Astrocyte of the spinal cord (primary cell): ENCODE results near the gene PPP2R5E.

ENCODE experiments used
- DNase-seq: peaks from one replicate; pipeline ENCODE4 v3.0.0; 2011; ENCODE audit warnings: low read depth, low spot score
- H3K4me3 ChIP-seq: 2 replicates; pipeline ENCODE4 v1.5.1; 2011; ENCODE audit warnings: low read depth, mild to moderate bottlenecking, low read length, moderate library complexity
- CTCF ChIP-seq: IDR thresholded peaks from 2 replicates; pipeline ENCODE4 v1.5.1; 2012; ENCODE audit warnings: low read depth, mild to moderate bottlenecking, low read length, inconsistent platforms
- in situ Hi-C: cut with HindIII; loops from 2 replicates; pipeline ENCODE4 v1.10.0; 2017; ENCODE audit warnings: low sequenced_read_pairs

PPP2R5E gene

GRCh38 chr14:63367742-63368364 is 175.3 kb downstream of the PPP2R5E start:
- TF ChIP-seq CTCF = no peak
- DNase-seq = no peak
- in situ Hi-C loops = no loop called here
- no peak overlapping the region for H3K4me3 ChIP-seq

- H3K4me3 ChIP-seq = no peak overlapping the region
- no peak for DNase-seq
- no peak for TF ChIP-seq CTCF
- in situ Hi-C loops = no loop called here
Measured at GRCh38 chr14:63362389-63362819, 180.8 kb downstream of the PPP2R5E start.

GRCh38 chr14:63361790-63362189 is 181.4 kb downstream of the PPP2R5E start:
- in situ Hi-C loops = no loop called here
- no peak for DNase-seq
- no peak for TF ChIP-seq CTCF
- no peak overlapping the region for H3K4me3 ChIP-seq

GRCh38 chr14:63357841-63358240 is 185.3 kb downstream of the PPP2R5E start:
- H3K4me3 ChIP-seq = no peak overlapping the region
- no peak for TF ChIP-seq CTCF
- in situ Hi-C loops = no loop called here
- no peak for DNase-seq

- no peak for TF ChIP-seq CTCF
- no peak overlapping the region for H3K4me3 ChIP-seq
- in situ Hi-C loops = no loop called here
- no peak for DNase-seq
Measured at GRCh38 chr14:63345826-63346225, 197.4 kb downstream of the PPP2R5E start.

- in situ Hi-C loops = no loop called here
- H3K4me3 ChIP-seq = no peak overlapping the region
- no peak for TF ChIP-seq CTCF
- no peak for DNase-seq
Measured at GRCh38 chr14:63344336-63344735, 198.8 kb downstream of the PPP2R5E start.

GRCh38 chr14:63343878-63344277 is 199.3 kb downstream of the PPP2R5E start:
- no peak overlapping the region for H3K4me3 ChIP-seq
- peak; percentile 36 for DNase-seq
- no peak for TF ChIP-seq CTCF
- in situ Hi-C loops = no loop called here
